HL-60 (cell line): ENCODE results near the gene ARHGAP33.

Experiments
- GABPA ChIP-seq: IDR thresholded peaks from 2 replicates; pipeline ENCODE4 v1.6.1; 2012; ENCODE audit warnings: low read depth
- POLR2AphosphoS5 ChIP-seq: IDR thresholded peaks from 2 replicates; pipeline ENCODE4 v1.6.1; 2012; ENCODE audit warnings: low read depth
- TF ChIP-seq, protein P1 (sequence below): IDR thresholded peaks from one replicate; pipeline ENCODE4 v1.5.1; 2011; ENCODE audit warnings: low read length, control low read depth, inconsistent platforms; ENCODE audit not compliant: insufficient read depth

DNA sequence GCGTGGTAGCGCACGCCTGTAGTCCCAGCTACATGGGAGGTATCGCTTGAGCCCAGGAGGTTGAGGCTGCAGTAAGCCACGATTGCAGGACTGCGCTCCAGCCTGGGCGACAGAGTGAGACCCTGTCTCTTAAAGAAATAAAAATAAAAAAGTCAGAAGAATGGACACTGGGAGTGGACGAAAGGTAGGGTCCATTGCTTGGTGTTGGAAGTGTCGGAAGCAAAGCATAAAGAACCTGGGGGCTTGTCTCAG is 392 bp upstream of the ARHGAP33 start:
- TF ChIP-seq, protein P1, sequence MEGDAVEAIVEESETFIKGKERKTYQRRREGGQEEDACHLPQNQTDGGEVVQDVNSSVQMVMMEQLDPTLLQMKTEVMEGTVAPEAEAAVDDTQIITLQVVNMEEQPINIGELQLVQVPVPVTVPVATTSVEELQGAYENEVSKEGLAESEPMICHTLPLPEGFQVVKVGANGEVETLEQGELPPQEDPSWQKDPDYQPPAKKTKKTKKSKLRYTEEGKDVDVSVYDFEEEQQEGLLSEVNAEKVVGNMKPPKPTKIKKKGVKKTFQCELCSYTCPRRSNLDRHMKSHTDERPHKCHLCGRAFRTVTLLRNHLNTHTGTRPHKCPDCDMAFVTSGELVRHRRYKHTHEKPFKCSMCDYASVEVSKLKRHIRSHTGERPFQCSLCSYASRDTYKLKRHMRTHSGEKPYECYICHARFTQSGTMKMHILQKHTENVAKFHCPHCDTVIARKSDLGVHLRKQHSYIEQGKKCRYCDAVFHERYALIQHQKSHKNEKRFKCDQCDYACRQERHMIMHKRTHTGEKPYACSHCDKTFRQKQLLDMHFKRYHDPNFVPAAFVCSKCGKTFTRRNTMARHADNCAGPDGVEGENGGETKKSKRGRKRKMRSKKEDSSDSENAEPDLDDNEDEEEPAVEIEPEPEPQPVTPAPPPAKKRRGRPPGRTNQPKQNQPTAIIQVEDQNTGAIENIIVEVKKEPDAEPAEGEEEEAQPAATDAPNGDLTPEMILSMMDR = no peak
- no peak for TF ChIP-seq GABPA
- no peak for TF ChIP-seq POLR2AphosphoS5
